ENCODE data around the gene SLC12A8.

The SLC12A8 gene

DNA sequence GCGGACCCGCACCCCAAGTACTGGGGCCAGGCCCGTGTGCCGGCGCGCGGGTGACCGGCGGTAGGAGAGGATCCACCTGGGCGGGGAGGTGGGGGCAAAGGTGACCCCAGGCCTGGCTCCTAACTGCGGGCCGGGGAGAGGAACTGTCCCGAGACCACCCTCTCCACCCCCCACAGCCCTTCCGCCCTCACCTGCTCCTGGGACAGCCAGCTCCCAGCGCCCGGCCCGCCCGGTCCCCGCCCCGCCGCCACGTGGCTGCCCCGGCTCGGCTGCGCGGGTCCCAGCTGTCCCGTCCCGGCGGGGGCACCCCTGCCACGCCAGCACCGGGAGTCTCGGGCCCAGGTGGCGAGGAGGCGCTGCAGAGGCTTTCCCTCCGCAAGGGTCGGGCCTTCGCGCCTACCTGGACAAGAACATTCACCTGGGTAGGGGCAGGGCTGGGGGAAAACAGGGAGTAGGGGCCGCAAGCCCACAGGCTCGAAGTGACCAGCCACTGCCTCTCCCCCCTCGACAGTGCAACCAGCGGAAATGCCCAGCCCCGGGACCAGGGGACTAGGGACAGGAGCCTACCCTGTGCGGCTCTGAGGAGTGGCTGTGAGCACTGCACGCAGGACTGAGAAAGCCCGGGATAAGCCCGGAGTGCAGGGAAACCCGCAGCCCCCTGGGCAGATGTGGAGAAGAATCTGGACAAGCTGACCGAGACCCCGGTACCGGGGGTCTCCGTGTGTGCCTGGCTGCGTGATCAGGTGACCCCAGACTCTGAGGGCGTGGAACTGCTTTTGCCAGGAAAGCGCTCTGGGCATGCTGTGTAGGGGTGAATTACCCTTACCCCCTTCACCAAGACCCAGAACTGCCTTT, at the start of gene SLC12A8:
SLC12A8 (minus strand) TSS at position 240 of the 855 bp plus-strand sequence. CDS start 1,399 bp downstream, outside the sequence.
- DNase-seq (ENCODE audit: low read depth in 3 of 3), result no peak

- no peak for DNase-seq (ENCODE audit: low read depth in 3 of 3)
Observed at GRCh38 chr3:125262161-125262560, 49.6 kb upstream of the SLC12A8 start.

GRCh38 chr3:125261031-125261430, 48.5 kb upstream of the SLC12A8 start:
- DNase-seq (ENCODE audit: low read depth in 3 of 3), result no peak

DNA sequence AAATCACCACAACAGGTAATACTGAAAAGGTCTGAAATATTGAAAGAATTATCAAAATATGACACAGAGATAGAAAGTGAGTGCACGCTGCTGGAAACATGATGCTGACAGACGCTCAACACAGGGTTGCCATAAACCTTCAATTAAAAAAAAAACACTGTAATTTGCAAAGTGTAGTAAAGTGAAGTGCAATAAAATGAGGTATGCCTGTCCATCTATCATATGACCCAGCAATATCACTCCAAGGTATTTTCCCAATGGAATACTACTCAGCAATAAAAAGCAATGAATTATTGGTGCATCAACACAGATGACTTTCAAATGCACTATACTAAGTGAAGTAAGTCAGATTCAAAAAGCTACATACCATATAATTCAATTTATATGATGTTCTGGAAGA, 47.6 kb upstream of the SLC12A8 start:
- DNase-seq (ENCODE audit: low read depth in 3 of 3), result no peak

- DNase-seq (ENCODE audit: low read depth in 3 of 3), result no peak
Observed at GRCh38 chr3:125257536-125257935, 45.0 kb upstream of the SLC12A8 start.

DNA sequence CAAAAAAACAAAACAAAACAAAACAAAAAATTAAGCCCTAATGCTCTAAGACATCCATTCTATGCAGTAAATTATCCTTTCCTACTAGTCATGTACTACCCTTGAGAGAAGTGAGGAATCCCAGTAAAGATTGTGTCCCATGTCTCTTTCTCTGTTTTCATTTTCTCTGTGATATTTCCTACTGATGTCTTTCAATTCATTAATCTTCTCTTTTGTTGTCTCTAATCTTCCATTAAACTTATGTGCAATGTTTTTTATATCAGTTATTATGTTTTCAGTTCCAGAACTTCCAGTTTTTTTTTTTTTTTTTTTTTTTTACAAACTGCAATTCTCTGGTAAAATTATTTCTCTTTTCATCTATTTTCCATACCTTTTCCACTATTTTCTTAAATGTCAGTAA, 44.1 kb upstream of the SLC12A8 start:
- no peak for DNase-seq (ENCODE audit: low read depth in 3 of 3)

GRCh38 chr3:125250973-125251372, 38.4 kb upstream of the SLC12A8 start:
- DNase-seq (ENCODE audit: low read depth in 3 of 3), result no peak

DNA sequence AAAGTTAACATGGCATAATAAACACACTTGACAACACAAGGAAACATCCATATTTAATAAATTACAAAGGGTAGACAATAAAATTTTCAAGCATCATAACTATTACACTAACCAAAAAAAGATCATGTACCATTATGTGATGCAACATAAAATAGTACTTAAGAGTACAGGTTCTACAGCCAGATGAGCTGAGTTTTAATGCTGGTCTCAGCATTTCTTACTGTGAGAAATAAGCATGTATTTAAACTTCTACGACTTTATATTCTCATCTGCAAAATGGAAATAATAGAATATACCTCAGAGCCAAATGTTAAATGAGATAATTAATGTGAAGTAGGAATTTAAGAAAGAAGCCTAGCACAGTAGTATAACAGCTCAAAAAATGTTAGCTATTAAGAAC, 33.7 kb upstream of the SLC12A8 start:
- no peak for DNase-seq (ENCODE audit: low read depth in 3 of 3)

GRCh38 chr3:125245521-125245920, 33.0 kb upstream of the SLC12A8 start:
- no peak for DNase-seq (ENCODE audit: low read depth in 3 of 3)

DNA sequence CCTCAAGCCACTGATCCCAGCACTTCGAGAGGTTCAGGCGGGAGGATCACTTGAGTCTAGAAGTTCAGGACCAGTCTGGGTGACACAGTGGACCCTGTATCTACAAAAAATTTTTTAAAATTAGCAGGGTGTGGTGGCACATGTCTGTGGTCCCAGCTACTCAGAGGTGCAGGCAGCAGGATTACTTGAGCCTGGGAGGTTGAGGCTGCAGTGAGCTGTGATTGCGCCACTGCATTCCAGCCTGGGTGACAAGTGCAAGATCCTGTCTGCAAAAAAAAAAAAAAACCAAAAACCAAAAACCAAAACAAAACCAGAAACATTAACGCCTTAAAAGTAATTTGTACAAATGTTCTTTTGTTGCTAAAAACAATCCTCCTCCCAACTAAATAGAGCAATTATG, 27.9 kb upstream of the SLC12A8 start:
- no peak for DNase-seq (ENCODE audit: low read depth in 3 of 3)

DNA sequence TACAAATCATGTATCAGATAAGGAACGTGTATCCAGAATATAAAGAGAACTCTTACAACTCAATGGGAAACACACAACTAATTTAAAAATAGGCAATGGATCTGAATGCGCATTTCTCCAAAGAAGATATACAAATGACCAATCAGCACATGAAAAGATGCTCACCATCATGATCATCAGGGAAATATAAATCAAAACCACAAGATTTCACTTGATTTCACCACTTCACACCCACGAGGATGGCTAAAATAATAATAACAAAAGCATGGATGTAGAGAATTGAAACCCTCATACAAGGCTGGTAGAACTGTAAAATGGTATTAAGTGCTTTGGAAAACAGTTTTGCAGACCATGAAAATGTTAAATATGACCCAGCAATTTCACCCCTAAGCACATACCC, 26.7 kb upstream of the SLC12A8 start:
- DNase-seq (ENCODE audit: low read depth in 3 of 3), result no peak

GRCh38 chr3:125238759-125239158, 26.2 kb upstream of the SLC12A8 start:
- no peak for DNase-seq (ENCODE audit: low read depth in 3 of 3)

GRCh38 chr3:125236331-125236903, 23.9 kb upstream of the SLC12A8 start:
- no peak for DNase-seq (ENCODE audit: low read depth in 3 of 3)

DNA sequence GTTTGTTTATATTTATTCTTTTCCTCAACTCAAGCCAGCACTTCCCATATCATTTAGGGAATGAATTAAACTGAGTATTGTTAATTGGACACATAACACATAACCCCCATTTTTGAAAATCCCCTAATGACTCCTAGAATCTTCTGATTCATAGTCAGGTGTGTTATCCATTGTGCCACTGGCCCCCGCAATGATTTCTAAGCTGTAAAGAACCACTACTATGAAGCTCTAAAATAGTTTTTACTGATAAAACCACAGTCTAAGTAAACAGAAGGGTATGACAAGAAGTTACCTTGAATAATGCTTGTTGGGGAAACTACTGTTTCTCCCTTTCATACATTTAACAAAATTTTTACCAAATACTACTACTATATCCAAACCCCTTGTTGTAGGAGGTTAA, 22.3 kb upstream of the SLC12A8 start:
- DNase-seq (ENCODE audit: low read depth in 3 of 3), result no peak

GRCh38 chr3:125232401-125232800, 19.9 kb upstream of the SLC12A8 start:
- no peak for DNase-seq (ENCODE audit: low read depth in 3 of 3)

DNA sequence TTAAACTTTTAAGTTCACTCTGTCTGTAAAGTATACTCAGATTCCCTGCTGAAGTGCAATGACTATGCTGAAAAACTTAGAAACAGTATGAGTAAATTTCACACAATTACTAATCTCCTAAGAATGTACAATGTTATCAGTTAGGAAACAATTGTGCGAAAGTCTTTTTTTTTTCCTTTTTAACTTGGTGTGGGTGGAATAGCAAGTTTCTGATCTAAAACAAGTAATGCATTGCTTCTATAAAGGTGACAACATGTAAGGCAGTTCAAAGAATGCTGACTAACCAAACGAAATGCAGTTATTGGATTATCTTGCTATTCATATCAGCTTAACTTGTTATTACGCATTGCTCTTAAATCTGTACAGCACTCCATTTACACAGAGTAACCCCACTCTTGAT, 19.3 kb upstream of the SLC12A8 start:
- DNase-seq (ENCODE audit: low read depth in 3 of 3), result no peak

- no peak for DNase-seq (ENCODE audit: low read depth in 3 of 3)
Observed at GRCh38 chr3:125229707-125230106, 17.2 kb upstream of the SLC12A8 start.

GRCh38 chr3:125229168-125229567, 16.6 kb upstream of the SLC12A8 start:
- no peak for DNase-seq (ENCODE audit: low read depth in 3 of 3)

DNA sequence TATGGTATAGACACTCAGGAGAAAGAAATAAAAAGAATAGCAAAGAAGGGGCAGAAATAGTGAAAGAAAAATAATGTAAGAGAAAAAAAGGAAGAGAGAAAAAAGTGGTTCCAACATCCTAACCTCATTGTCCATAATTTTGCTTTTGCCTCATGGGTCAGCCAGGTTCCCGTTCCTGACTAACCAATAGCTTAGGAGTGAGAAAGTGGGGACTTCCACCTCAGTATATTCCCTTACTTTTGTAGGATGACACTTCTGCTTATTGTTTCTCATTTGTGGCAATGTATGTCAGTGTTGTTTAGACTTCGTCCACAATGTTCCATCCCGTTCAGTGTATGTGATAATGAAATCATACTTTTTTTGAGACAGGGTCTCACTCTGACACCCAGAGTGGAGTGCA, 9.3 kb upstream of the SLC12A8 start:
- DNase-seq (ENCODE audit: low read depth in 3 of 3), result no peak

DNA sequence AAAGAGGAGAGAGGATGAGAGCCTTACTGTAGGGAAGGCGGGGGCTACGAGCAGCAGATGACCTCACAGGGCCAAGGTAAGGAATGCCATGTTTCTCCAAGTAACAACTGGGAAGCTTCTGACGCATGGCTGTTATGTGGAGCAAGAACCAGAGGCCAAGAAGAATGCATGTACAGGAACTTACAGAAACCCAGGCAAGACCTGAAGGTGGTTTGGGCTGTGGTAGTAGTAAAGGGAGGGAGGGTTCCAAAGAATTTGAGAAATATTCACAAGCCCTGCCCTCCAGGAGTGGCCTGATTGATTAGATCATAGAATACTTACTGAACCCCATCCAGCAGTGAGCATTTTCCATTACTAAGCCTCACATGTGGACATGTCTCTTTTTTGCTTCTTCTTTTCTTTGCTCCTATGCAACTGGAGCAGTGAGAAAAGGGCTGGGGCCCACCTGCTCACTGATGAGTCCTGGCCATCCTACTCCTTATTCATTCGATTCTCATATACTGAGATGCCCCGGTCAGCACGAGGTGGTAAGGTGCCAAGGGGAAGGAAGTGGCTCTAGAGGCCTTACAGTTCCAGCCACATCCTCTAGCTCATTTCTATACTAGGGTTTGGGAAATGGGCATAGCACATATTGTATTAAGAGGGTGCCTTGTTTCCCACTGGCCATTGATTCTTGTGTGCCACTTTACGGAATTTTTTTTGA, 8.3 kb upstream of the SLC12A8 start:
- no peak for DNase-seq (ENCODE audit: low read depth in 3 of 3)

DNA sequence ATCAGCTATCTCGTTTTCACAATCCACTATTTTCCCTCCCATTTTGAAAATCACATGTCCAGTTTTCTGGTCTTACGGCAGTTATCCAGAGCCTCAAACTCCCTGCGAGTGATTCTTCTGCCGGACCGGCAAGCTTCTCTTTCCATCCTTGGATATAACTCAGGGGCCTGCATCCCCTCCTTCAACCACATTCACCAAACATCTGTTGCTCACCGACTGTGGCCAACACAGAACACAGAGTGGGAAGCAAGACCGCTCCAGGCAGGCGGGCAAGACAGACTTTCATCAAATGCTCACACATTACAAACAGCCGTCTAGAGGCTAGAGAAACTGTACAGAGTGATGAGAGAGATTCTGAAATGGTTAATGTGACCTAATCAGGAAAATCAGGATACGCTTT, 7.6 kb upstream of the SLC12A8 start:
- no peak for DNase-seq (ENCODE audit: low read depth in 3 of 3)

GRCh38 chr3:125219261-125219701, 6.7 kb upstream of the SLC12A8 start:
- DNase-seq (ENCODE audit: low read depth in 3 of 3), result no peak

GRCh38 chr3:125214738-125215137, 2.2 kb upstream of the SLC12A8 start:
- DNase-seq (ENCODE audit: low read depth in 3 of 3), result no peak
